HuH-7 (cell line): Measurements from ENCODE around the gene TNS3.
"Not testable (repeated sequence)": the region's sequence is repeated elsewhere in the genome, so short reads cannot be mapped to it uniquely, and the experiment has no call there.

Source experiments
- DNase-seq: peaks from one replicate; pipeline ENCODE4 v3.0.0; 2011; ENCODE audit warnings: low spot score

The TNS3 gene

DNA sequence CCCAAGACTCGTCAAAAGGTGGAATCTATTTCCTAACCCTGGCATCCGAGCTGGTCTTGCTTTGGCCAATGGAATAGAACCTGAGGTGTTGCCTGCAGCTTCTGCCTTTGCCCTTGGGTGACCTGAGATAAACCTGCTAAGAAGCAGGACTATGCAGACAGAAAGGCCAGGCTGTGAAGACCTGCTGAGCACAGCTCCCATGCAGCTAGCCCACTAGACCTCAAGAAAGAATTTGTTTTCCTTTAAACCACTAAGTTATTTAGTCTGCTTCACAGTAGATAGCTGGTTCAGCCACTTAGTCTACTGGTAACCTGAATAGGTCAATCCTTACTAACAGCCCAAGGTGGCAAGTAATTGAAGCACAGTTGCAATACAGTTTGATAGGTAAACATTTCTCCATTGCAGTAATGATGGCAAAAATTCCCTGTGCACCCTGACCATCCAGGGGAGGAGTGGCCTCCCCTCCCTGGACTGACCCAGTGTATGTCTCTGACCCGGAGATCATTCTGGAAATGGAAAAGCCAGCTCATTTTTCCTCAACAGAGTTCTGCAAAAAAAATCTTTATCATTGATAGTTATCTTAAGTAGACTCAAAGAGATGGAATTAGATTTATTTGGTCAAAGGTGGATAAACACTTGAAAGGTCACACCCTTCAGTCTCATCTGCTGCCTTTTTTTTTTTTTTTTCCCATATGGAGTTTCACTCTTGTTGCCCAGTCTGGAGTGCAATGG, 20.0 kb downstream of the TNS3 start:
- DNase-seq: no peak

DNA sequence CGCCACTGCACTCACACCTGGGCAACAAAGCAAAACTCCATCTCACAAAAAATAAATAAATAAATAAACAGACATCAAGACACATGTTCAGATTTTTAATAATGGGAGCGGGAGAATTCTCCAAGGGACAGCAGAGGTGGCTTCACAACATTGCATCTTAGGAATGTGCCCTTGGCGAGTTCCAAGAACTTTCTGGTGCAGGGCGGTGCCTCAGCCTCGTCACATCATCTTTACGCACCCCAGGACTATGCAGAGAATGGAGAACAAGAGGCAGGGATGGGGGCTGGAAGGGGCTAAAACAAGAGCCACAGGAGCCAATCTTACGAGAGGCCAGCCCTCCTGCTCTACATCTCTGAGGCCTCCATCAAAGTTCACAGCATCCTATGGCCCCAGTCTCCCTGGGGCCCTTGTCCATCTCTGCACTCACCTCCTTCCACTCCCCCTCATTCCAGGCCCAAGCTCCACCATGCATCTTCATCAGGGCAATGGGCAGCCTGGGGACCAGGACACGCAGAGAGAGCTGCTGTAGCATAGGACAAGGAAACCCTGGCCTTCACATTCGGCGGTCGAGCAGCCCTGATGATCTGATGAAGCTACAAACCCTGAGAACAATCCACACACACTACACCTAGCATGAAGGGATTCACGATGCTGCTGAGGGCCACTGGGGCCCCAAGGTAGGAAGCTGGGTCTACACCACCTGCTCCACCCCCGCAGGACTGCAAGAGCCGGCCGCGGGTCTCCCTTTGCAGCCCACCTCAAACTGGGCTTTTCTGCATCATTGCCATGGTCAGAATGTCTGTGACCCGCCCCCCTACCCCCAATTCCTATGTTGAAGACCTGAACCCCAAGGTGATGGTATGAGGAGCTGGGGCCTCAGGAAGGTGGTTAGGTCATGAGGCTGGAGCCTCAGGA, 22.3 kb downstream of the TNS3 start:
- no peak for DNase-seq

GRCh38 chr7:47557694-47558670, 23.9 kb downstream of the TNS3 start:
- no peak for DNase-seq

- no peak for DNase-seq
Measured at GRCh38 chr7:47557317-47557693, 24.6 kb downstream of the TNS3 start.

DNA sequence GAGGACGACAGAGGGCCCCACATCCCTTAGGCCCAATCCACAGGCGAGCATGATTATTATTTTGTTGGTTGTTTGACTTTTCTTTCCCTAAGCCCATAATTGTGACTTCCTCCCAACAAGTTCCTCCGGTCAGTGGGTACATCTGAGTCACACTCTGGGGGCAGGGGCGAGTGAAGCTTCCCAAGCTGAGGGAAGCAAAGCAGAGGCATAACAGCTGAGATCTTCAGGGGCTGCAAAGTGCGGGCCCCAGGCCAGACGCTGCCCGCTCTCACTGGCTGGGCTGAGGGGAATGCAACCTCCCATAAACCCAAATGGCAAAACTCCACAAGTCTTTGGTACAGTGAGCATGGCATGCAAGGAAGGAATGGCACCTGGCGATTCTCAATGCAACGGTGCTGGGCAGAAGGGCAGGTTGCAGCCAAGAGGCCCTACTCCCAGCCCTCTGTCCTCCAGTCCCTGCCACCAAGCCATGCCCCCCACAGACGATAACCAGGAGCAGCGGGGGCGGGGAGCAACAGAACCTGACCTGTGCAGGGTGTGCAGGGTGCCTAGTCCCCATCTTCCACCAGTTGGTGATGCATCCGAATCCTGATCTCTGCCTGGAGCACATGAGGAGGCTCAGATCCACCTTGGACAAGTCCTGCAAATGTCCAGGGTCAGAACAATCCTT, 25.3 kb downstream of the TNS3 start:
- DNase-seq: no peak

DNA sequence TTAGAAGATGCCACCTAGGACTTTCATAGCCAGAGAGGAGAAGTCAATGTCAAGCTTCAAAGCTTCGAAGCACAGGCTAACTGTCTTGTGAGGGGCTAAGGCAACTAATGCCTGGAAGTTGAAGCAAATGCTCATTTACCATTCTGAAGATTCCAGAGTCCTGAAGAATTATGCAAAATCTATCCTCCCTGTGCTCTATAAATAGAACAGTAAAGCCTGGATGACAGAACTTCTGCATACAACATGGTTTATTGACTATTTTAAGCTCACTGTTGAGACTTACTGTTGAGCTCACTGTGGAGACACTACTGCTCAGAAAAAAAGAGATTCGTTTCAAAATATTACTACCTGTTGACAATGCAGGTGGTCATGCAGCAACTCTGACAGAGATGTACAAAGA, 28.6 kb downstream of the TNS3 start:
- DNase-seq: no peak

GRCh38 chr7:47552621-47553020, 29.3 kb downstream of the TNS3 start:
- DNase-seq: no peak

DNA sequence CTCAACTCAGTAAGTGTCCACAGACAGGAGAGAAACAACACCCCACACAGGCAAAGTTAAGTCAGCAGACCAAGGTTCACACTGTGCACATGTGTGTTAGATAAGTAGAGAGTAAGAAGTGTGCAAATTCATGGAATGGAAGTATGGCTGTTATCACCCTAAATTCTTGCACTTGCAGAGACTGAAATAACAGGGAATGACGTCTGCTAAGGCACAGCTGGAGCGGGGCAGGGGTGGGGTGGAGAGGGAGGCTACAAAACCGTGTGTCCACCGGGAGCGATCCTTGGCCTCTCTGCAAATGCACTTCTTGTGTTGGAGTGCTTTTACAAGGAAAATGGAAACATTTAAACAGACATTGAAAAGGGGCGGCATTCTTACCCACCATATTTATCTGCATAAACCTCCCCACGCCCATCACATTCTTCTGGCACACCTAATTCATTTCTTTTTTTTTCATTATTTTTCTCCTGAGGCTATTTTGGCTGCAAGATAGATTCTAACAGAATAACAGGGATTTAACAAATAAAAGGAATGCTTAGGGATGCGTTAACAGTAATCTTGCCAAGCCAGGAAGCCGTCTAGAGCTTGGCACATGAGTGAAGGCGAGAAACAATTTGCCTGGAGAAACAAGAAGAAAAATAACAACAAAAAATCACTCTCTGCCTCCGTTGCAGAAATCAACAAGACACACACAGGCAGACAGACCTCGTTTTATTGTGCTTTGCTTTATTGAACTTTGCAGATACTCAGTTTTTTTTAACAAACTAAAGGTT, 30.1 kb downstream of the TNS3 start:
- no peak for DNase-seq

DNA sequence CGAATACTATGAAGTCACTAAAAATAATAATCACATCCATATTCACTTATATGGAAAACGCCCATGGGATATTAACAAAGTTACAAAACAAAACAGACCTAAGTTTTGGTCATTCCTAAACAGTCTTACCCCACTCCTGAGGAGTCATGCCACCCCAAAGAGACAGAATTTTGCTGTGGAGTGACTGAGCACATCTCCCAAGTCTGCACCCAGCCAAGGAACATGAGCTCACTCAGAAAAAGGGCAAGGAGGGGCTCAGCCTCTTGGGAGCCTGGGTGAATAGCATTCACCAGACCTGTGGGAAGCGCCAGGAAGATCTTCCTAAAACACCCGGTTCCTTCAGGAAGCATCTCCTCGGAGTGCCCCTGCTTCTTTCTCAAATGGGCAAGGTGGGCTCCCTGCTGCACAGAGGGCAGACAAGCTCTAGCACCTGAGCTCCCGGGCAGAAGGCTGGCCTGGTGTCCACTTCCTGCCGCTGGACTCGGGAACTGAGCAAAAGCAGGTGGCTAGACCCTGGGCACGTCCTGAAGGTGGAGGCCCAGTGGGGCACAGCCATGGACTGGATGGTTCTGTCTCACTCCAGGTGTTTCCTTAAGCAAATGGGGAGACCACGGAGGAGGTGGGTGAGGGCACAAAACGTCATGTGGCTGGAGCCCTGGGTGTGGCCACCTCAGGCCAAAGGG, 31.0 kb downstream of the TNS3 start:
- DNase-seq: no peak

DNA sequence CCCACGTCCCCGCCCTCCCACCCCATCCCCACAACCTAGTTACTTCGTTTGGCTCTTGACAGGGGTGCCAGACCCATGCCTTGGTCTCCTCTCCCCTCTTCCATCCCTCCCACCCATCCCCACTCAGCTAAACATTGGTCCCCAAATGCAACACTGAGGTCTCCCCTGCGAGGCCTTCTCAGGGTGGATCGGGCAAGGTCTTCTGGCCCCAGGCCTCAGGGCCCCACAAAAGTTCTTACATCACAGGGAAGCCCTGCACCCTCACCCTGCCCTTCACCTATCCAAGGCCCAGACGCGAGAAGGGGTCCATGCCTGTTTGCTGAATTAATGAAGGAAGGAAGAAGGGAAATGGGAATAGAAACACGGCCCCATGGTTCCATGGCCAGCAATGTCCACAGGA, 32.0 kb downstream of the TNS3 start:
- DNase-seq: no peak

GRCh38 chr7:47549397-47549796, 32.5 kb downstream of the TNS3 start:
- no peak for DNase-seq

DNA sequence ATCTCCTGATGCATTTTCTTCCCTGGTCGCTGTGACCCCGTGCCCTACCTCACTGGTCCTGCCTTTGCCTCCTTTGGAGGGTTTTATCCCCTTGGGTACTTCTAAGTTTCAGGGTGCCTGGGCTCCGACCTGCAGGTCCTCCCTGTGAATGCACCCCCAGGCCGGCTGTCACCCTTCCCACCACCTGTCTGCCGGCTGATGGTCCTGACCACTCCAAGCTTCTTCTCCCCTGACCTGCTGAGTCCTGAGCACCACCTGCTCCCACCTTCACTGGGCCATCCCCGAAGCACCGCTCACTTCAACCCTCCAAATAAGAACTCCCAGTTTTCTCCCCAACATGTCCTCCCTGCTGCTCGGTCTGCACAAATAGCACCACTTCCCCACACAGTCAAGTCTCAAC, 33.4 kb downstream of the TNS3 start:
- no peak for DNase-seq

DNA sequence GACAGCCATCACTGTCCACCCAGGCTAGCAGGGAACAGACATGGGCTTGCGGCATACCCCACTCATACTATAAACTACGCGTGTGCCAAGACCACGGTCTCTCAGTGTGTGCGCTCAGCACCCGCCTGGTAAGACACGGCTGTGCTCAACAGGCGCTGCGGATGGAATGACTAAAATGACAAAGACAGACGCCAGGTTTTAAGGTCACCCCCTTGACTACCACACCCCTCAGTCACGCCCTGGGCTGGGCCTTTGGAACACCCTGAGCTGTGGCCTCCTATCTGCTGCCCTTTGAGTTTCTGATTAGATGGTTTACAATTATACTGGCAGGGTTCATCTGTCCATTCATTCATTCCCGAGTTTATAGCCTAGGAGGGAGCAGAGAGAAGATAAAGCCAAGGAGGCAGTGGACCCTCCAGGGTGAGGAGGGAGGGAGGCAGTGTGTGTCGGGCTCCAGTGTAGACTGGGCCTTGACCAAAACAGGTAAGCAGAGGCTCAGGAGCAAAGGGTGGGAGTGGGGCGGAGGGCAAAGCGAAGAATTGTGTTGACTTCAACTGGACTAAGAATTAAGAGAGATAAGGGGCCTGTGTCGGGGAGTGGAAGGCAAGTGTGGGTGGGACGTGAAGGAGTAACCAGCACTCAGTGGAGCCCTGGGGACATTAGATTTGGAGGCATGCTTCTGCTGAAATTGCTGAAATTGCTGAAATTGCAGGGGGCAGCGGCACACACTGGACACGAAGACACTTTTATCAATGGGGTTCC, 35.0 kb downstream of the TNS3 start:
- DNase-seq: no peak

DNA sequence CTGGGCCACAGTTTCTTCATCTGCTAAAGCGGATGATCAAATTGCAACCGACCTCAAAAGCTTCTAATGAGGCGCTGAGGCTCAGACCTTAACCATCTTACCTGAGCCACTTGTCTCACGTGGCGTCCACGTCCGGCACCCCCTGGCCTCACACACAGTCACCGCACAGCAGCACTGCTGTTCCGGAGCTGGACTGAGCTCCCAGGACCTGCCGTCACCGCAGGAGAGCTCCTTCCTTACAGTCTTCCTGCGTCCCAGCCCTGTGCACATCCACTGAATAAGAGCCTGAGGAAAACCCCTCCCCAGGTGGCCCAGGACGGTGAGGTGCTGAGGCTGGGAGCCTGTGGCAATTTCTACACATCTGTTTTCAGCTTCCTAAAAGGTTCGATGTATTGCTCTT, 35.7 kb downstream of the TNS3 start:
- DNase-seq: no peak

GRCh38 chr7:47544416-47544815, 37.5 kb downstream of the TNS3 start:
- no peak for DNase-seq

GRCh38 chr7:47543714-47544113, 38.2 kb downstream of the TNS3 start:
- DNase-seq: no peak

- no peak for DNase-seq
Measured at GRCh38 chr7:47543056-47543455, 38.9 kb downstream of the TNS3 start.

GRCh38 chr7:47542051-47542450, 39.9 kb downstream of the TNS3 start:
- no peak for DNase-seq

DNA sequence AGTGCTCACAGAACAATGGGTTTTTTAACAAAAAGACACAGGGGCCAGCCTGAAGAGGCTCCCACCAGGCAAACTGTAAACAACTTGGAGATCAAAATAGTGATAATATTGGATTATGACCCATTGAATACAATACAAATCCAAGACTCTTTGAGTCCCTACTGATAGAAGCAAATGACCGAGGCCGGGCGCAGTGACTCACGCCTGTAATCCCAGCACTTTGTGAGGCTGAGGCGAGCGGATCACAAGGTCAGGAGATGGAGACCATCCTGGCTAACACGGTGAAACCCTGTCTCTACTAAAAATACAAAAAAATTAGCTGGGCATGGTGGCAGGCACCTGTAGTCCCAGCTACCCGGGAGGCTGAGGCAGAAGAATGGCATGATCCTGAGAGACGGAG, 40.4 kb downstream of the TNS3 start:
- DNase-seq: not testable (repeated sequence)
